GM21360 (cell line): ENCODE measurements around the gene AVPR1B.

Source experiments
- ATAC-seq: cut with Tn5 transposase; IDR thresholded peaks from one replicate; pipeline ENCODE4 v1.9.1; 2021; ENCODE audit warnings: mild to moderate bottlenecking, moderate library complexity; ENCODE audit not compliant: unreplicated experiment

Gene AVPR1B, protein sequence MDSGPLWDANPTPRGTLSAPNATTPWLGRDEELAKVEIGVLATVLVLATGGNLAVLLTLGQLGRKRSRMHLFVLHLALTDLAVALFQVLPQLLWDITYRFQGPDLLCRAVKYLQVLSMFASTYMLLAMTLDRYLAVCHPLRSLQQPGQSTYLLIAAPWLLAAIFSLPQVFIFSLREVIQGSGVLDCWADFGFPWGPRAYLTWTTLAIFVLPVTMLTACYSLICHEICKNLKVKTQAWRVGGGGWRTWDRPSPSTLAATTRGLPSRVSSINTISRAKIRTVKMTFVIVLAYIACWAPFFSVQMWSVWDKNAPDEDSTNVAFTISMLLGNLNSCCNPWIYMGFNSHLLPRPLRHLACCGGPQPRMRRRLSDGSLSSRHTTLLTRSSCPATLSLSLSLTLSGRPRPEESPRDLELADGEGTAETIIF

GRCh38 chr1:206117151-206117948, at the start of gene AVPR1B:
AVPR1B (minus strand) TSS chr1:206117388; CDS start chr1:206116890, 498 bp downstream.
- ATAC-seq = no peak

DNA sequence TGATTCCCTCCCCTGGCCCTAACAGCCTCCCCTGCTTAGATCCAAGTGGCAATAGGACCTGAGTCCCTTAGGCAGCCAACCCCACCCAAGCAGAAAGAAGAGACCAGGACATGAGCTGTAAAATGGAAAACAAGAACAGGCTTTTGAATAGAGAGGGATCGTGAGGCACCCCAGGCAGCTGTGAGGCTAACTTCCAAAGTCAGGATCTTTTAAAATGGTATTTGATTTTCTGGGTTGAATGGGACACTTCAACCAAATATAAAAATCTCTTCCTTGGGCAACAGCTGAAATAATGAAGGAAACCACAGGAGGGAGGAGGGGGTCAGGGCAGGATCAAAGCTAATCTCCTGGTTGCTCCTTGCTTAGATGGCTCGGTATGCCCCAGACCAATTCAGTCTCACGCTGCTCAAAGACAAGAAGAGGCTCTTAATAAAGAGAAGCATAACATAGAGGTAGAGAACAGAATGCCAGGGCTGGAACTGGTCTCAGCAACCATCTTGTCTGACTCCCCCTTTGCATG, 28.6 kb upstream of the AVPR1B start:
- no peak for ATAC-seq

GRCh38 chr1:206144605-206145004, 27.4 kb upstream of the AVPR1B start:
- ATAC-seq = no peak

- no peak for ATAC-seq
Measured at GRCh38 chr1:206143537-206144172, 26.5 kb upstream of the AVPR1B start.

GRCh38 chr1:206142770-206143169, 25.6 kb upstream of the AVPR1B start:
- ATAC-seq = no peak

- no peak for ATAC-seq
Measured at GRCh38 chr1:206142011-206142410, 24.8 kb upstream of the AVPR1B start.

GRCh38 chr1:206136241-206136640, 19.1 kb upstream of the AVPR1B start:
- no peak for ATAC-seq

DNA sequence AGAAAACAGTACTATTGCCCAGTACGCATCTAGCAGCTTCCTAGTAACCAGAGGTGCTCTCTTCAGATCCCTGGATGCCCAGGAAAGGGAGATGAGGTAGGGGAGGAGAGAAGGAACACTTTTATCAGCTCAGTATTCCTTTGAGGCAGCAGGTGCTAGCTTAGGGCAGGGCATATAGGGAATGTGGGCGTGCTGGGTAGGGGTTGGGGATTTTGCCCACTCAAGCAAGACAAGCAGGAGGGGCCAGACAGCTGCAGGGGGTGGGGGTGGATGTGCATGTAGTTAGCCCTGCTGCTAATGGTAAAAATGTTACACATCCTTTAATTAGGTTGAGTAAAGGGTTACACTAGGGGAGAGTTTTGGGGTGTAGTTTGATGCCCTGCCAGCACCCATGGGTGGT, 18.1 kb upstream of the AVPR1B start:
- ATAC-seq = no peak

DNA sequence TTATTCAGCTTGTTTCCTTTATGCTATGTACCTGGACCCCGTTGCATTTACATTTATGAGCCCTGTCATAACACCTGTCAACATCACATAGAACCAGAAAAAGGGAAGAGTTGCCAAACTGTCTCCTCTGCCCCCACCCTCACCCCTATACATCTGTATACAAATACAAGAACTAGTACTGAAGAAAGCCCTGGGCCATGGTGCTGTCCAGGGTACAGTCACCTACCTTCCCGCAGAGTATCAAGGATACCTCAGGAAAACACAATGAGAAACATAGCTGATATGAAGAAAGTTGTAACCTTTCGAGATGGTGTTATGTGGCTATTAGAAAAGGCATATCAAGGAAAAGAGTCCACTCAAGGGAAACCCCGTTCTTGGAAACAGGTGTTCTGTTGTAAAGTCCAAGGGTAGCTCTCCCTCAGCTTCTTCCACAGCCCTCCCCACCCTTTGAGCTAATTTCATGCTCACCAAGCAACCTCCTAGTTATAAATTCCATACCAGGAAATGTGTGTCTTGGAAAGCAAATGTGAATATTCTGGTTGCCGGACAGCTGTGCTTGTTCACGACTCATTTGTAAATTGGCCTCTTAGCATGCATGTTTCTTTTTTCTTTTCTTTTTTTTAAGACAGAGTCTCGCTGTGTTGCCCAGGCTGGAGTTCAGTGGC, 16.7 kb upstream of the AVPR1B start:
- ATAC-seq = no peak

- ATAC-seq = no peak
Measured at GRCh38 chr1:206131037-206131436, 13.8 kb upstream of the AVPR1B start.

DNA sequence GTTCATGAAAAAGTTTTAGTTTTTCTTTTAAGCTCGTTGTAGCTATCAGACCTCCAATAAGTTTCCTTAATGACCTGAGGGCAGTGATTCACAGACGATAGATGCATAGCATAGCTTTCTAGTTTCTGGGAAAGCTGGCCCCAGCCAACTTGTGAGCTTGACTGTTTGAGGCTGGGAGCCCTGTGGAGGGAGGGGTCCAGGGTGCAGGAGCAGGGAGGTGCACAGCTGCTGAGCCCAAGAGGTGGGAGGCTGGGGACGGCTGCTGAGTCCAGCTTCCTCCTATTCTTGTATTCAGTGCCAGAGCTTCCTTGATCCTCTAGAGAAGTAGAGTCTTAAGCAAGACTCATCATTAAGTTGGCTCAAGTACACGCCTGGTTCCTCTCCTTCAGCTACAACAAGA, 11.0 kb upstream of the AVPR1B start:
- no peak for ATAC-seq

DNA sequence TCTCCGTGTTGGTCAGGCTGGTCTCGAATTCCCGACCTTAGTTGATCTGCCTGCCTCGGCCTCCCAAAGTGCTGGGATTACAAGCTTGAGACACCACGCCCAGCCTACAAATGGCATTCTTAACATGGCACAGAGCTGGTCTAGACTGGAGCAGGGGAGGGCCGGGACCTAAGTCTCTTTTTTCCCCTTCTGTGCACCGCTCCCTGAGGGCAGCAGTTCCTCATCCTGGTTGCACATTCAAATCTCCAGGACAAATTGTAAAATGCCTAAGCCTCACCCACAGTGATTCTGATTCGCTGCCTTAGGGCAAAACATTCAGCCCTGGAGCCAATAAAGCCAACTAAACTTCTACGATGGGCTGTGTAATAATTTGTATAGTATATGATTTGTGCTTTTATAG, 10.1 kb upstream of the AVPR1B start:
- ATAC-seq = no peak

- ATAC-seq = no peak
Measured at GRCh38 chr1:206125346-206125745, 8.2 kb upstream of the AVPR1B start.

DNA sequence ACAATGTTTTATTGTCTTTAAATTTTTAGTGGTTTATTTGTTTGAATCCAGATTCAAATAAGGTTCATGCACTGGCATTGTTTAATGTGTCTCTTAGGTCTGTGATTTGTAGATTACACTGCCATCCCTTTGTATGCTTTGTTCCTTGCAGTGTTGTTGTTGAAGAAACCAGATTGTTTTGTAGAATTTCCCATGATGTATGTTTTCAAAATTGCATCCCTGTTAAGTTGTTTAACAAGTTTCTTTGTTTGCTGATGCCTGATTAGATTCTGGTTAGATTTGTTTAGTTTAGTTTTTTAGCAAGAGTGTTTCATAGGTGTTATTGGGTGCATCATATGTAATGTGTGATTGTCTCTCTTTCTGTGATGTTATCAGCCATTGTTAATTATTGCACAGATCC, 5.5 kb upstream of the AVPR1B start:
- ATAC-seq = no peak

GRCh38 chr1:206121269-206121668, 4.1 kb upstream of the AVPR1B start:
- no peak for ATAC-seq

DNA sequence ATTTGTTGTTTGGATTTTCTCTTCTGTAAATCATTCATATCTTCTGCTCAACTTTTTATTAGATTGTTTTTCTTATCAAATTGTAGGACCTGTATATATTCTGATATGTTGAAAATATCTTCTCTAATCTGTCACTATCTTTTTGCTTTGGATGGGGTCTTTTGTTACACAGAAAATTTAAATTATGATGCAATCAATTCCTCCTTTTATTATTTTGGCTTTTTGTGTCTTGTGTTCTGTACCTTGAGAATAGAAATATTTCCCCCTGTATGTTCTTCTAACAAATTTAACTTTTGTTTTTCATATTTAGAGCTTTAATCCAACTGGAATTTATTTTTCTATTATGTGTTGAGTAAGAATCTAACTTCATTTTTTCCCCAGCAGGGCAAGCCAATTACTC, 3.2 kb upstream of the AVPR1B start:
- no peak for ATAC-seq

- ATAC-seq = no peak
Measured at GRCh38 chr1:206116873-206117150, 376 bp downstream of the AVPR1B start.

- no peak for ATAC-seq
Measured at GRCh38 chr1:206116191-206116872, 856 bp downstream of the AVPR1B start.

DNA sequence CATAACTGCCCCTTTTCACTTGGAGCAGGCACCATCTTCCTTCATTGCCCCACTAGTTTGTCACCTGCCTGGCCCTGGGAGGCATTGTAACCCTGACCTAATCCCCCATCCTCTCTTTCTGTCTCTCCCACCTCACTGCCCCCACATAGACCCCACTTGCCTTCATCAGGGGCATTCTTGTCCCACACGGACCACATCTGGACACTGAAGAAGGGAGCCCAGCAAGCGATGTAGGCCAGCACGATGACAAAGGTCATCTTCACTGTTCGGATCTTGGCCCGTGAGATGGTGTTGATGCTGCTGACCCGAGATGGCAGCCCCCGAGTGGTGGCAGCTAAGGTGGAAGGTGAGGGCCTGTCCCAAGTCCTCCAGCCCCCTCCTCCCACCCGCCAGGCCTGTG, 1.4 kb downstream of the AVPR1B start:
- ATAC-seq = no peak
